ENCODE data around the gene RIMBP2. TPM values are rescaled to one million over a fixed set of nuclear protein-coding genes. Genes with fewer than 3 reads are reported as not detected.
A peak's percentile ranks its signal among the peaks of the same experiment; 100 is the strongest.
"Not testable (repeated sequence)": the region's sequence is repeated elsewhere in the genome, so short reads cannot be mapped to it uniquely, and the experiment has no call there.

RIMBP2 gene
- polyA plus RNA-seq, 1 donor from 2014 or later = 14.6 TPM

DNA sequence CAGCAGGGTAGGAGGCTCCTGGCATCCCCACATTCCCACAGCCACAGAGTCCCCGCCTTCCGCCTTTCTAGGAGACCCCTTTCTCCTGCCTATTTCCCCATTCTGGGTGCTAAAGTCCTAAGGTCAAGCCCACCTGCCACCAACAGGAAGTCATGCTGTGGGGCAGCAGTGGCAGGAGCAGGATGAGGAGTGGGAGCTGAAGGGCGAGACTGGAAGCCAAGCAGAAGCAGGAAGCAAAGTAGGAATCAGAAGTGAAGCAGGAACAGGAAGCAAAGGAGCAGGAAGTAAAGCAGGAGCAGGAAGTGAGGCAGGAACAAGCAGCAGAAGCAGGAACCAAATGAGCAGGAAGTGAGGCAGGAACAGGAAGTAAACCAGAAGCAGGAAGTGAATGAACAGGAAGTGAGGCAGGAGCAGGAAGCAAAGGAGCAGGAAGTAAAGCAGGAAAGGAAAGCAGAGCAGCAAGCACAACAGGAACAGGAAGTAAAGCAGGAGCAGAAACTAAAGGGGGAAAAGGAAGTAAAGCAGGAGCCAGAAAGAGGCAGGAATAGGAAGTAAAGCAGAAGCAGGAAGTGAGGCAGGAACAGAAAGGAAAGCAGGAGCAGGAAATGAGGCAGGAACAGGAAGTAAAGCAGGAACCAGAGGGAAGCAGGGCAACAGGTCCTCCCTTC is 38.3 kb upstream of the RIMBP2 start:
- H3K4me2 ChIP-seq (ENCODE audit: low read length) = no peak overlapping the region
- H2AFZ ChIP-seq (ENCODE audit: low read depth, low read length) = no peak overlapping the region
- H3K27me3 ChIP-seq (ENCODE audit: insufficient read depth, low read depth, low read length) = no peaks in the 10 kb centered on the region
- H3K9me2 ChIP-seq (ENCODE audit: insufficient read depth, low read length) = no peaks in the 10 kb centered on the region
- H3K36me3 ChIP-seq (ENCODE audit: insufficient read depth, low read length) = no peaks in the 10 kb centered on the region
- TF ChIP-seq EP300 (conservative IDR thresholded peaks at IDR 0.05; ENCODE audit: poor library complexity, severe bottlenecking) (no peak), EZH2 (IDR thresholded peaks at IDR 0.05; ENCODE audit: borderline replicate concordance, insufficient read depth, low read length, poor library complexity, severe bottlenecking) (no peak)
- H3K27ac ChIP-seq (ENCODE audit: low read length) = peak overlapping the region; percentile 9
- no peak overlapping the region for H3K4me3 ChIP-seq (ENCODE audit: low read length)
- H3F3A ChIP-seq (ENCODE audit: insufficient read depth, low read length, poor library complexity, severe bottlenecking) = no peaks in the 10 kb centered on the region
- H3K79me2 ChIP-seq (replicated peaks; ENCODE audit: insufficient read depth, low read length) = no peaks in the 10 kb centered on the region
- no peak overlapping the region for H3K9ac ChIP-seq (ENCODE audit: low read length)
- no peaks in the 10 kb centered on the region for H3K9me3 ChIP-seq (ENCODE audit: low read length)
- H4K20me1 ChIP-seq (ENCODE audit: insufficient read depth) = no peaks in the 10 kb centered on the region

DNA sequence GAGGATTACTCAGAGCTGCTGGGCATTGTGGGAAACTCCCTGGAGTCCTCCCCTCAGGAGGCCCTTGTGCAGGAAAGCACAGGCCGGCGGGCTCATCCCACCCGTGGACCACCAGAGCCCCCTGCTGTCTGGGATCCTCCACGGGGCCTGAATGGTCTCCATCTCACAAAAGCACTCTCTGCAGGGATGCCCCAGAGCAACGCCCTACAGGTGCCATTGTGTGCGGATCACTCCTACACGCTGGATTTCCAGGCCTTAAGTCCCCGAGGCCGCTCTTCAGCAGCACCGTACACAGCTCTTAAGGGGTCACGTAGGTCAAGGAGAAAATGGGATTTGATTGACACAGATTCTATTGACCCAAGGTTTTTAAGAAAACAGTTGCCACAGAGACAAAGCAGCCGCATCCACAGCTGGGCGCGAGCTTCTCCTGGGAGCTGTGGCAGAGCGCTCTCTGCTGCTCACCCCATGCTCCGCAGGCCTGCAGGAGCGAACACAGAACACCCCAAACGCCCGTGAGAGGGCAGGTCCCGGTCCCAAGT is 36.7 kb upstream of the RIMBP2 start:
- no peaks in the 10 kb centered on the region for H3K27me3 ChIP-seq (ENCODE audit: insufficient read depth, low read depth, low read length)
- H3K27ac ChIP-seq (ENCODE audit: low read length) = no peak overlapping the region
- TF ChIP-seq POLR2AphosphoS5 (IDR thresholded peaks at IDR 0.05) = no peak
- peak; percentile 15 for TF ChIP-seq RAD21 (conservative IDR thresholded peaks at IDR 0.05)
- TF ChIP-seq SMC3 (conservative IDR thresholded peaks at IDR 0.05; ENCODE audit: poor library complexity) = peak; percentile 30
- TF ChIP-seq, protein P1, sequence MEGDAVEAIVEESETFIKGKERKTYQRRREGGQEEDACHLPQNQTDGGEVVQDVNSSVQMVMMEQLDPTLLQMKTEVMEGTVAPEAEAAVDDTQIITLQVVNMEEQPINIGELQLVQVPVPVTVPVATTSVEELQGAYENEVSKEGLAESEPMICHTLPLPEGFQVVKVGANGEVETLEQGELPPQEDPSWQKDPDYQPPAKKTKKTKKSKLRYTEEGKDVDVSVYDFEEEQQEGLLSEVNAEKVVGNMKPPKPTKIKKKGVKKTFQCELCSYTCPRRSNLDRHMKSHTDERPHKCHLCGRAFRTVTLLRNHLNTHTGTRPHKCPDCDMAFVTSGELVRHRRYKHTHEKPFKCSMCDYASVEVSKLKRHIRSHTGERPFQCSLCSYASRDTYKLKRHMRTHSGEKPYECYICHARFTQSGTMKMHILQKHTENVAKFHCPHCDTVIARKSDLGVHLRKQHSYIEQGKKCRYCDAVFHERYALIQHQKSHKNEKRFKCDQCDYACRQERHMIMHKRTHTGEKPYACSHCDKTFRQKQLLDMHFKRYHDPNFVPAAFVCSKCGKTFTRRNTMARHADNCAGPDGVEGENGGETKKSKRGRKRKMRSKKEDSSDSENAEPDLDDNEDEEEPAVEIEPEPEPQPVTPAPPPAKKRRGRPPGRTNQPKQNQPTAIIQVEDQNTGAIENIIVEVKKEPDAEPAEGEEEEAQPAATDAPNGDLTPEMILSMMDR (IDR thresholded peaks at IDR 0.05; ENCODE audit: poor library complexity, severe bottlenecking) = peak; percentile 33
- TF ChIP-seq, protein P2, sequence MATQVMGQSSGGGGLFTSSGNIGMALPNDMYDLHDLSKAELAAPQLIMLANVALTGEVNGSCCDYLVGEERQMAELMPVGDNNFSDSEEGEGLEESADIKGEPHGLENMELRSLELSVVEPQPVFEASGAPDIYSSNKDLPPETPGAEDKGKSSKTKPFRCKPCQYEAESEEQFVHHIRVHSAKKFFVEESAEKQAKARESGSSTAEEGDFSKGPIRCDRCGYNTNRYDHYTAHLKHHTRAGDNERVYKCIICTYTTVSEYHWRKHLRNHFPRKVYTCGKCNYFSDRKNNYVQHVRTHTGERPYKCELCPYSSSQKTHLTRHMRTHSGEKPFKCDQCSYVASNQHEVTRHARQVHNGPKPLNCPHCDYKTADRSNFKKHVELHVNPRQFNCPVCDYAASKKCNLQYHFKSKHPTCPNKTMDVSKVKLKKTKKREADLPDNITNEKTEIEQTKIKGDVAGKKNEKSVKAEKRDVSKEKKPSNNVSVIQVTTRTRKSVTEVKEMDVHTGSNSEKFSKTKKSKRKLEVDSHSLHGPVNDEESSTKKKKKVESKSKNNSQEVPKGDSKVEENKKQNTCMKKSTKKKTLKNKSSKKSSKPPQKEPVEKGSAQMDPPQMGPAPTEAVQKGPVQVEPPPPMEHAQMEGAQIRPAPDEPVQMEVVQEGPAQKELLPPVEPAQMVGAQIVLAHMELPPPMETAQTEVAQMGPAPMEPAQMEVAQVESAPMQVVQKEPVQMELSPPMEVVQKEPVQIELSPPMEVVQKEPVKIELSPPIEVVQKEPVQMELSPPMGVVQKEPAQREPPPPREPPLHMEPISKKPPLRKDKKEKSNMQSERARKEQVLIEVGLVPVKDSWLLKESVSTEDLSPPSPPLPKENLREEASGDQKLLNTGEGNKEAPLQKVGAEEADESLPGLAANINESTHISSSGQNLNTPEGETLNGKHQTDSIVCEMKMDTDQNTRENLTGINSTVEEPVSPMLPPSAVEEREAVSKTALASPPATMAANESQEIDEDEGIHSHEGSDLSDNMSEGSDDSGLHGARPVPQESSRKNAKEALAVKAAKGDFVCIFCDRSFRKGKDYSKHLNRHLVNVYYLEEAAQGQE (IDR thresholded peaks at IDR 0.05; ENCODE audit: borderline replicate concordance) = no peak
- TF ChIP-seq EZH2 (IDR thresholded peaks at IDR 0.05; ENCODE audit: borderline replicate concordance, insufficient read depth, low read length, poor library complexity, severe bottlenecking) = no peak
- TF ChIP-seq MXI1 (conservative IDR thresholded peaks at IDR 0.05; ENCODE audit: poor library complexity, severe bottlenecking) = no peak
- TF ChIP-seq TAF1 (IDR thresholded peaks at IDR 0.05; ENCODE audit: low read depth) = no peak
- TF ChIP-seq EP300 (conservative IDR thresholded peaks at IDR 0.05; ENCODE audit: poor library complexity, severe bottlenecking) = no peak
- no peak overlapping the region for H3K9ac ChIP-seq (ENCODE audit: low read length)
- no peaks in the 10 kb centered on the region for H4K20me1 ChIP-seq (ENCODE audit: insufficient read depth)
- no peak overlapping the region for H3K4me3 ChIP-seq (ENCODE audit: low read length)
- H3K9me2 ChIP-seq (ENCODE audit: insufficient read depth, low read length) = no peaks in the 10 kb centered on the region
- no peak overlapping the region for H3K4me2 ChIP-seq (ENCODE audit: low read length)
- H3F3A ChIP-seq (ENCODE audit: insufficient read depth, low read length, poor library complexity, severe bottlenecking) = no peaks in the 10 kb centered on the region
- H3K9me3 ChIP-seq (ENCODE audit: low read length) = no peaks in the 10 kb centered on the region
- no peaks in the 10 kb centered on the region for H3K36me3 ChIP-seq (ENCODE audit: insufficient read depth, low read length)
- H2AFZ ChIP-seq (ENCODE audit: low read depth, low read length) = no peak overlapping the region
- H3K79me2 ChIP-seq (replicated peaks; ENCODE audit: insufficient read depth, low read length) = no peaks in the 10 kb centered on the region

DNA sequence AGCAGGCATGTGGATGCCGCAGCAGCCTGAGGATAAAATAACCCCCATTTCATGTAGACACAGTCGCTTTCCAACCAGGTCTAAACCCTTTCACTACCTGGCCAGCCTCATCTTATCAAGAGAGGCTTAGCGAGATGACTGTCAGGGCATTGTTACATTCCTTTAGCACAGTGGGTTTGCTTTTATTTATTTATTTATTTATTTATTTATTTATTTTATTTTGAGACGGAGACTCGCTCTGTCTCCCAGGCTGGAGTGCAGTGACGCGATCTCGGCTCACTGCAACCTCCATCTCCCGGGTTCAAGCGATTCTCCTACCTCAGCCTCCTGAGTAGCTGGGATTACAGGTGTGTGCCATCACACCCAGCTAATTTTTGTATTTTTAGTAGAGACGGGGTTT is 35.9 kb upstream of the RIMBP2 start:
- H3K36me3 ChIP-seq (ENCODE audit: insufficient read depth, low read length); H3F3A ChIP-seq (ENCODE audit: insufficient read depth, low read length, poor library complexity, severe bottlenecking); H2AFZ ChIP-seq (ENCODE audit: low read depth, low read length); H4K20me1 ChIP-seq (ENCODE audit: insufficient read depth); H3K9ac ChIP-seq (ENCODE audit: low read length); H3K9me2 ChIP-seq (ENCODE audit: insufficient read depth, low read length); H3K79me2 ChIP-seq (replicated peaks; ENCODE audit: insufficient read depth, low read length); H3K9me3 ChIP-seq (ENCODE audit: low read length); H3K4me3 ChIP-seq (ENCODE audit: low read length); H3K27me3 ChIP-seq (ENCODE audit: insufficient read depth, low read depth, low read length); H3K27ac ChIP-seq (ENCODE audit: low read length); H3K4me2 ChIP-seq (ENCODE audit: low read length): not testable (repeated sequence)

Measured in neural cell (in vitro differentiated cells).